H1 (cell line): ENCODE data around the gene STAM. TPM values are rescaled to one million over a fixed set of nuclear protein-coding genes. Genes with fewer than 3 reads are reported as not detected.

Experiments used
- CTCF ChIA-PET: fragments of 300-600 bp; sonication (Branson Sonifier 250); formaldehyde crosslinking; loops from one replicate; lab custom pipeline; 2021; ENCODE audit not compliant: partially characterized antibody; lab: Charles Lee
- POLR2A ChIA-PET: fragments of 300-600 bp; sonication (Branson Sonifier 250); formaldehyde crosslinking; loops from one replicate; lab custom pipeline; 2021; ENCODE audit warnings: inconsistent platforms; ENCODE audit not compliant: partially characterized antibody; lab: Charles Lee
- DNase-seq, 2 experiments: peaks; one replicate each; pipeline versions ENCODE4 v3.0.0 to v3.0.0-alpha.2; 2010 to 2022; ENCODE audit warnings: low spot score in 2 of 2, low read depth in 1 of 2, mixed read lengths in 1 of 2
- FAIRE-seq: peaks from 2 replicates; lab custom pipeline; 2011; peaks lifted over from hg19 to GRCh38; lab: Jason Lieb, UNC
- H2AFZ ChIP-seq: 2 replicates; pipeline ENCODE4 v1.8.1; 2012; ENCODE audit warnings: low read length, inconsistent platforms
- H2AK5ac ChIP-seq: 2 replicates; pipeline ENCODE4 v1.6.1; 2013; ENCODE audit warnings: low read depth, low read length
- H2BK120ac ChIP-seq: replicated peaks from 2 replicates; pipeline ENCODE3; 2013; ENCODE audit warnings: low read depth, low read length, inconsistent platforms
- H2BK12ac ChIP-seq: 2 replicates; pipeline ENCODE4 v1.6.1; 2013; ENCODE audit warnings: low read depth, low read length
- H2BK15ac ChIP-seq: 2 replicates; pipeline ENCODE4 v1.6.1; 2013; ENCODE audit warnings: low read length
- H2BK20ac ChIP-seq: 2 replicates; pipeline ENCODE4 v1.6.1; 2013; ENCODE audit warnings: low read length
- H2BK5ac ChIP-seq: 2 replicates; pipeline ENCODE4 v1.6.1; 2013; ENCODE audit warnings: low read depth, low read length
- H3K14ac ChIP-seq: 2 replicates; pipeline ENCODE4 v1.6.1; 2013; ENCODE audit warnings: inconsistent platforms; ENCODE audit not compliant: insufficient read length
- H3K18ac ChIP-seq: 2 replicates; pipeline ENCODE4 v1.6.1; 2013; ENCODE audit warnings: low read length; ENCODE audit errors: extremely low read depth
- H3K23ac ChIP-seq: 2 replicates; pipeline ENCODE4 v1.6.1; 2013; ENCODE audit warnings: inconsistent platforms; ENCODE audit not compliant: insufficient read length
- H3K23me2 ChIP-seq: 2 replicates; pipeline ENCODE4 v1.6.1; 2013; ENCODE audit warnings: low read depth, low read length
- H3K27ac ChIP-seq: 2 replicates; pipeline ENCODE4 v1.6.1; 2011; ENCODE audit warnings: low read depth, low read length, inconsistent platforms
- H3K27me3 ChIP-seq, 4 experiments: replicated peaks in 1 of 4; 1 replicate in 1 of 4; 2 replicates in 3 of 4; pipeline versions ENCODE4 v1.6.1 to v1.8.1; 2011 to 2013; ENCODE audit warnings: low read length in 3 of 4, mild to moderate bottlenecking in 3 of 4, inconsistent platforms in 2 of 4, mixed read lengths in 2 of 4, moderate library complexity in 1 of 4; ENCODE audit not compliant: control insufficient read depth in 3 of 4, insufficient read depth in 3 of 4; ENCODE audit errors: extremely low read depth in 1 of 4
- H3K36me3 ChIP-seq, 4 experiments: 2 replicates each; pipeline versions ENCODE4 v1.6.1 to v1.8.1; 2011 to 2013; ENCODE audit warnings: mild to moderate bottlenecking in 4 of 4, low read length in 3 of 4, moderate library complexity in 2 of 4, control low read depth in 1 of 4, inconsistent platforms in 1 of 4; ENCODE audit not compliant: insufficient read depth in 4 of 4, control insufficient read depth in 2 of 4
- H3K4ac ChIP-seq: replicated peaks from 2 replicates; pipeline ENCODE3; 2013; ENCODE audit warnings: low read length, low read depth, mixed read lengths, inconsistent platforms; ENCODE audit not compliant: insufficient read length
- H3K4me1 ChIP-seq, 4 experiments: replicated peaks in 1 of 4; 1 replicate in 1 of 4; 2 replicates in 3 of 4; pipeline versions ENCODE4 v1.6.1 to v1.8.1; 2011 to 2013; ENCODE audit warnings: low read length in 3 of 4, inconsistent platforms in 2 of 4, mixed read lengths in 1 of 4; ENCODE audit not compliant: insufficient read depth in 4 of 4, control insufficient read depth in 3 of 4
- H3K4me2 ChIP-seq, 2 experiments: 2 replicates each; pipeline versions ENCODE4 v1.6.1 to v1.8.1; 2011 to 2013; ENCODE audit warnings: low read depth in 2 of 2, low read length in 2 of 2, control low read depth in 1 of 2, inconsistent platforms in 1 of 2, mild to moderate bottlenecking in 1 of 2; ENCODE audit not compliant: insufficient read depth in 1 of 2
- H3K4me3 ChIP-seq, 4 experiments: fragments of 200-600, 300-600 bp in 1 of 4; sonication (generic), shearing (Covaris generic), sonication (Bioruptor Twin) in 1 of 4; 2 replicates each; pipeline versions ENCODE4 v1.5.1 to v1.8.1; 2011 to 2016; ENCODE audit warnings: low read length in 4 of 4, low read depth in 3 of 4, control low read depth in 2 of 4, inconsistent platforms in 2 of 4, mild to moderate bottlenecking in 2 of 4, mixed read lengths in 1 of 4, moderate library complexity in 1 of 4; ENCODE audit not compliant: insufficient read depth in 2 of 4; ENCODE audit errors: extremely low read depth in 1 of 4
- H3K56ac ChIP-seq: replicated peaks from 2 replicates; pipeline ENCODE3; 2013; ENCODE audit warnings: low read depth, mild to moderate bottlenecking, mixed read lengths, low read length, inconsistent platforms; ENCODE audit not compliant: insufficient read length
- H3K79me1 ChIP-seq: 2 replicates; pipeline ENCODE4 v1.6.1; 2013; ENCODE audit warnings: low read depth, low read length, control low read depth
- H3K79me2 ChIP-seq, 2 experiments: 2 replicates each; pipeline versions ENCODE4 v1.6.1 to v1.8.1; 2012 to 2013; ENCODE audit warnings: low read length in 2 of 2, mild to moderate bottlenecking in 2 of 2, inconsistent platforms in 1 of 2; ENCODE audit not compliant: insufficient read depth in 2 of 2, control insufficient read depth in 1 of 2
- H3K9ac ChIP-seq, 4 experiments: replicated peaks in 1 of 4; 1 replicate in 1 of 4; 2 replicates in 3 of 4; pipeline versions ENCODE4 v1.6.1 to v1.8.1; 2011 to 2013; ENCODE audit warnings: low read depth in 3 of 4, low read length in 3 of 4, control low read depth in 2 of 4, mild to moderate bottlenecking in 2 of 4, moderate library complexity in 2 of 4, inconsistent platforms in 1 of 4; ENCODE audit errors: extremely low read depth in 1 of 4
- H3K9me3 ChIP-seq, 2 experiments: 2 replicates each; pipeline versions ENCODE4 v1.6.1 to v1.8.1; 2012 to 2013; ENCODE audit warnings: mild to moderate bottlenecking in 2 of 2, moderate library complexity in 2 of 2, control low read depth in 1 of 2, inconsistent platforms in 1 of 2, low read depth in 1 of 2, low read length in 1 of 2, mixed read lengths in 1 of 2; ENCODE audit not compliant: insufficient read depth in 2 of 2
- H4K20me1 ChIP-seq, 2 experiments: replicated peaks in 1 of 2; 2 replicates each; pipeline versions ENCODE3 to v1.8.1; 2011 to 2013; ENCODE audit warnings: inconsistent platforms in 2 of 2, low read length in 2 of 2, mild to moderate bottlenecking in 1 of 2; ENCODE audit not compliant: insufficient read depth in 2 of 2, control insufficient read depth in 1 of 2
- H4K5ac ChIP-seq: 2 replicates; pipeline ENCODE4 v1.6.1; 2013; ENCODE audit warnings: low read length, low read depth, mixed read lengths, inconsistent platforms; ENCODE audit not compliant: insufficient read length
- H4K8ac ChIP-seq: 2 replicates; pipeline ENCODE4 v1.8.0; 2013; ENCODE audit warnings: mild to moderate bottlenecking, moderate library complexity, low read length, inconsistent platforms; ENCODE audit not compliant: insufficient read depth; ENCODE audit errors: extremely low read depth
- H4K91ac ChIP-seq: replicated peaks from 2 replicates; pipeline ENCODE3; 2013; ENCODE audit warnings: low read length, mixed read lengths, inconsistent platforms; ENCODE audit not compliant: insufficient read length
- ASH2L ChIP-seq: fragments of 200-600, 300-600 bp; sonication (generic); IDR thresholded peaks from one replicate; pipeline ENCODE4 v1.7.1; 2017; ENCODE audit warnings: low read length
- CTBP2 ChIP-seq: IDR thresholded peaks from 2 replicates; pipeline ENCODE4 v1.7.0; 2011; ENCODE audit warnings: borderline replicate concordance, mild to moderate bottlenecking, moderate library complexity, mixed read lengths, low read length; ENCODE audit not compliant: insufficient read depth, insufficient read length
- EP300 ChIP-seq, 2 experiments: IDR thresholded peaks; 1 replicate in 1 of 2; 2 replicates in 1 of 2; pipeline ENCODE4 v1.6.1; 2011 to 2012; ENCODE audit warnings: low read depth in 2 of 2, low read length in 2 of 2, mild to moderate bottlenecking in 2 of 2, borderline replicate concordance in 1 of 2, inconsistent platforms in 1 of 2, moderate library complexity in 1 of 2
- EZH2 ChIP-seq: fragments of 200-600 bp; sonication (generic); IDR thresholded peaks from 2 replicates; pipeline ENCODE4 v1.7.1; 2012; ENCODE audit warnings: low read depth, mild to moderate bottlenecking, moderate library complexity, low read length, inconsistent platforms; ENCODE audit not compliant: severe bottlenecking
- KDM4A ChIP-seq: IDR thresholded peaks from one replicate; pipeline ENCODE4 v1.7.1; 2012; ENCODE audit warnings: low read depth, mild to moderate bottlenecking, moderate library complexity, low read length, inconsistent platforms; ENCODE audit not compliant: severe bottlenecking
- NRF1 ChIP-seq: IDR thresholded peaks from 2 replicates; pipeline ENCODE4 v1.6.1; 2011; ENCODE audit warnings: mild to moderate bottlenecking, low read depth, low read length, improper control_type of control experiment
- SAP30 ChIP-seq: fragments of 300-600 bp; sonication (generic); IDR thresholded peaks from 2 replicates; pipeline ENCODE4 v1.7.1; 2012; ENCODE audit warnings: low read length, moderate library complexity, mild to moderate bottlenecking, inconsistent platforms; ENCODE audit not compliant: insufficient read depth, insufficient replicate concordance
- WGBS, 2 experiments: shearing (Covaris generic) in 1 of 2; methylation state at CpG; one replicate each; pipeline versions ENCODE4 v1.1.6 to v1.1.7; 2013 to 2015; ENCODE audit warnings: low lambda C conversion rate in 2 of 2, mixed read lengths in 2 of 2, inconsistent platforms in 1 of 2, low coverage in 1 of 2, missing lambda C conversion rate in 1 of 2; ENCODE audit not compliant: insufficient replicate concordance in 2 of 2, insufficient coverage in 1 of 2, insufficient read length in 1 of 2; ENCODE audit errors: extremely low coverage in 1 of 2, missing lambda C conversion rate in 1 of 2; 5-methylcytosine and 5-hydroxymethylcytosine counted together
- polyA plus RNA-seq, 7 experiments: library from polyadenylated mRNA; depleted of rRNA in 3 of 7; stranded (reverse) in 5 of 7; unstranded in 2 of 7; fragments of >200 nt in 5 of 7; fragments of 200-250 nt in 2 of 7; gene quantifications; 1 replicate in 5 of 7; 2 replicates in 1 of 7; 4 replicates in 1 of 7; pipeline versions ENCODE4 v1.2.1 to v1.2.3, GENCODE V29; 2011 to 2013; ENCODE audit warnings: missing spikeins in 2 of 7, mixed read lengths in 2 of 7
- total RNA-seq: library from RNA; stranded (reverse); fragmentation: NEBNext Ultra II Directional; extraction: Animal tissue kit (Norgen Biotek cat#: 25700); gene quantifications from 2 replicates; pipeline ENCODE4 v1.2.1, GENCODE V29; 2021

STAM gene
- total and polyA plus RNA-seq, 2 of the 8 experiments (the other 6 are each of a cell fraction or from before 2014, with no cell fraction given): 22.0 to 27.8 TPM

DNA sequence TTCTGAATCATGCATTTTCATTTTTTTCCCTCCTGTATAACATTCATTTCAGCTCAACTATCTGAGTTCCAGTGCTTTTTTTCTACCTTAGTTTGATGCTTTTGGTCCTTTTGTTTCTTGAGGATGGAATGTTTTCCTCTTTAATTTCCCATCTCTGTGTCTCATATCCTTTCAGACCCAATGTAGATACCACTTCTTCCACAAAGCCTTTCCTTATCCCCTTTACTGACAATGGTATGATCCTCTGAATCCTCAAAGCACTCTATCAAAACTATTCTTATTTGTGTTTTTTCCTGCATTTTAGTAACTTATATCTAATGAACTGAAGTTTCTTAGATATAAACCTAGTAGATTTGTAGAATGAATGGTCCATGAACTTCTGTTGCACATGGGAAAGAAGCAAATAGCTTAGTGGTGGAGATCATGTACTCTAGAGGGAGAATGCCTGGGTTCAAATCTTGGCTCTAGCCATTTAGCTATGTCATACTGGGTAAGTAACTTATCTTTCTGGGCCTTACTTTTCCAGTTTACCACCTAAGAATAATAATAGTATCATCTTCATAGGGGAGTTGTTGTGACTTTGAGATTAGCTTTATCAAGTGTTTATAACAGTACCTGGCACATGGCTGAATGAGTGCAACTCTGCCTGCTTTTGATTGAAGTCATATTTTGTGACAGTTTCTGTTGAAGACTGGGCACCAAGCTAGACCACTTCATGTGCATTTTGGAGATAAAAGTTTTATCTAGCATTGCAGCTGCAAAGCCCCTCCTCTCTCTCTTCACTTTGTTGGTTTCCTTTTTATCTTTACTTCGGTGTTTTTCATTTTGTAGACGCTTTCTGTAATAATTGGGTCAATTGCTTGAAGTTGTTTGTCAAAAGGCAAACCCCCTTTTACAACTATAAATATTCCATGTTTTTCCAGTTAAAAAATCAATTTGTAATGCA is 18.5 kb downstream of the STAM start:
- Histone ChIP-seq H2BK120ac (no peak overlapping the region), H3K9me3 (0 out of 4 replicates have a peak, but pooled peaks cover 0 to 1% of the 10 kb centered on the region in 2 experiments), H2AK5ac (no peak overlapping the region), H3K18ac (no peak overlapping the region), H3K79me1 (no peaks in the 10 kb centered on the region), H3K27ac (no peak overlapping the region), H3K27me3 (no peaks in the 10 kb centered on the region), H3K4me1 (peaks cover 0 to 4% (median 0%) of the 10 kb centered on the region in 4 experiments; a peak in 1 of 7 replicates), H3K14ac (no peak overlapping the region), H3K9ac (no peak overlapping the region), H3K36me3 (peaks cover 0 to 8% (median 0%) of the 10 kb centered on the region in 4 experiments; a peak in 1 of 8 replicates), H2BK5ac (no peak overlapping the region), H3K4ac (no peak overlapping the region), H3K4me3 (no peak overlapping the region), H3K23me2 (no peaks in the 10 kb centered on the region), H3K23ac (no peak overlapping the region), H4K5ac (no peak overlapping the region), H3K56ac (no peak overlapping the region), H2AFZ (no peak overlapping the region), H4K91ac (no peak overlapping the region), H4K8ac (no peak overlapping the region), H3K4me2 (no peak overlapping the region), H3K79me2 (peaks cover 0 to 72% of the 10 kb centered on the region in 2 experiments; a peak in 3 of 4 replicates), H2BK12ac (no peak overlapping the region), H2BK20ac (no peak overlapping the region), H2BK15ac (no peak overlapping the region), H4K20me1 (peaks cover 0 to 1% of the 10 kb centered on the region in 2 experiments)
- ChIA-PET POLR2A (interaction anchor here (1.3 kb wide), 2 partner anchors 11 to 19 kb away, joined by 3 to 4 read pairs; no protein-coding TSS in a partner anchor), CTCF (interaction anchor here (0.7 to 1.2 kb wide), 5 partner anchors 12 to 650 kb away, joined by 3 to 4 read pairs (median 3); no protein-coding TSS in a partner anchor)
- FAIRE-seq: no peak
- WGBS, 2 experiments: 86% methylated on average over 2 of the region's 2 CpGs; no CpG with 5 or more reads in 1 of the 2 experiments
- DNase-seq: no peak
- TF ChIP-seq EZH2 (no peak), EP300 (IDR thresholded peaks at IDR 0.05; ENCODE audit: borderline replicate concordance in 1 of 2, low read depth in 2 of 2, low read length in 2 of 2) (no peak), NRF1 (no peak), CTBP2 (no peak), ASH2L (no peak), SAP30 (no peak), KDM4A (no peak)
